Ishikawa (cell line): ENCODE results near the gene COL4A4.

Source experiments
- CEBPB ChIP-seq: IDR thresholded peaks from 2 replicates; pipeline ENCODE4 v1.6.1; 2012
- EP300 ChIP-seq: IDR thresholded peaks from 2 replicates; pipeline ENCODE4 v1.6.1; 2012; ENCODE audit warnings: borderline replicate concordance
- RAD21 ChIP-seq: IDR thresholded peaks from 2 replicates; pipeline ENCODE4 v1.6.1; 2012; ENCODE audit warnings: low read depth
- TAF1 ChIP-seq: IDR thresholded peaks from 2 replicates; pipeline ENCODE4 v1.6.1; 2012; ENCODE audit warnings: low read depth, mild to moderate bottlenecking
- YY1 ChIP-seq: IDR thresholded peaks from 2 replicates; pipeline ENCODE4 v1.6.1; 2012; ENCODE audit warnings: low read depth
- ZBTB7A ChIP-seq: IDR thresholded peaks from 2 replicates; pipeline ENCODE4 v1.6.1; 2012; ENCODE audit warnings: low read depth
- TF ChIP-seq, protein P1 (sequence below): IDR thresholded peaks from 2 replicates; pipeline ENCODE4 v1.6.1; 2012; ENCODE audit warnings: low read depth, mild to moderate bottlenecking
- TF ChIP-seq, protein P2 (sequence below): IDR thresholded peaks from 2 replicates; pipeline ENCODE4 v1.6.1; 2012

- TF ChIP-seq ZBTB7A = no peak
- TF ChIP-seq EP300 = no peak
- TF ChIP-seq, protein P1, sequence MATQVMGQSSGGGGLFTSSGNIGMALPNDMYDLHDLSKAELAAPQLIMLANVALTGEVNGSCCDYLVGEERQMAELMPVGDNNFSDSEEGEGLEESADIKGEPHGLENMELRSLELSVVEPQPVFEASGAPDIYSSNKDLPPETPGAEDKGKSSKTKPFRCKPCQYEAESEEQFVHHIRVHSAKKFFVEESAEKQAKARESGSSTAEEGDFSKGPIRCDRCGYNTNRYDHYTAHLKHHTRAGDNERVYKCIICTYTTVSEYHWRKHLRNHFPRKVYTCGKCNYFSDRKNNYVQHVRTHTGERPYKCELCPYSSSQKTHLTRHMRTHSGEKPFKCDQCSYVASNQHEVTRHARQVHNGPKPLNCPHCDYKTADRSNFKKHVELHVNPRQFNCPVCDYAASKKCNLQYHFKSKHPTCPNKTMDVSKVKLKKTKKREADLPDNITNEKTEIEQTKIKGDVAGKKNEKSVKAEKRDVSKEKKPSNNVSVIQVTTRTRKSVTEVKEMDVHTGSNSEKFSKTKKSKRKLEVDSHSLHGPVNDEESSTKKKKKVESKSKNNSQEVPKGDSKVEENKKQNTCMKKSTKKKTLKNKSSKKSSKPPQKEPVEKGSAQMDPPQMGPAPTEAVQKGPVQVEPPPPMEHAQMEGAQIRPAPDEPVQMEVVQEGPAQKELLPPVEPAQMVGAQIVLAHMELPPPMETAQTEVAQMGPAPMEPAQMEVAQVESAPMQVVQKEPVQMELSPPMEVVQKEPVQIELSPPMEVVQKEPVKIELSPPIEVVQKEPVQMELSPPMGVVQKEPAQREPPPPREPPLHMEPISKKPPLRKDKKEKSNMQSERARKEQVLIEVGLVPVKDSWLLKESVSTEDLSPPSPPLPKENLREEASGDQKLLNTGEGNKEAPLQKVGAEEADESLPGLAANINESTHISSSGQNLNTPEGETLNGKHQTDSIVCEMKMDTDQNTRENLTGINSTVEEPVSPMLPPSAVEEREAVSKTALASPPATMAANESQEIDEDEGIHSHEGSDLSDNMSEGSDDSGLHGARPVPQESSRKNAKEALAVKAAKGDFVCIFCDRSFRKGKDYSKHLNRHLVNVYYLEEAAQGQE = no peak
- no peak for TF ChIP-seq YY1
- TF ChIP-seq, protein P2, sequence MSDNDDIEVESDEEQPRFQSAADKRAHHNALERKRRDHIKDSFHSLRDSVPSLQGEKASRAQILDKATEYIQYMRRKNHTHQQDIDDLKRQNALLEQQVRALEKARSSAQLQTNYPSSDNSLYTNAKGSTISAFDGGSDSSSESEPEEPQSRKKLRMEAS = no peak
- no peak for TF ChIP-seq TAF1
- TF ChIP-seq CEBPB = no peak
- TF ChIP-seq RAD21 = no peak
These were observed 194.5 kb downstream of the COL4A4 start for GRCh38 chr2:226969417-226970080.
